NCI-H460 (cell line): ENCODE measurements around the gene MAGIX. TPM values are rescaled to one million over a fixed set of nuclear protein-coding genes. Genes with fewer than 3 reads are reported as not detected.

ENCODE experiments used
- DNase-seq: peaks from one replicate; pipeline ENCODE4 v3.0.0-alpha.2; 2016; ENCODE audit warnings: low read depth; ENCODE audit errors: extremely low read depth
- small RNA-seq, 2 experiments: library from RNA; depleted of rRNA; stranded (forward); fragments of <200 nt; gene quantifications; one replicate each; pipeline ENCODE3, GENCODE V24; 2014
- total RNA-seq: library from RNA; depleted of rRNA; stranded (reverse); fragments of >200 nt; shearing (Covaris generic); gene quantifications from 2 replicates; pipeline ENCODE4 v1.2.3, GENCODE V29; 2014; rRNA removed

MAGIX gene
- total RNA-seq, 1 experiment from 2014 or later, result 0.89 TPM

- no peak for DNase-seq
Observed at GRCh38 chrX:49203536-49203935, 41.0 kb downstream of the MAGIX start.

GRCh38 chrX:49204017-49204416, 41.5 kb downstream of the MAGIX start:
- no peak for DNase-seq

- no peak for DNase-seq
Observed at GRCh38 chrX:49204709-49205108, 42.2 kb downstream of the MAGIX start.

GRCh38 chrX:49205443-49205842, 42.9 kb downstream of the MAGIX start:
- no peak for DNase-seq

- DNase-seq, result no peak
Observed at GRCh38 chrX:49206543-49206942, 44.0 kb downstream of the MAGIX start.

GRCh38 chrX:49208399-49208798, 45.8 kb downstream of the MAGIX start:
- no peak for DNase-seq

GRCh38 chrX:49209434-49210251, 47.1 kb downstream of the MAGIX start:
- no peak for DNase-seq

- DNase-seq, result no peak
Observed at GRCh38 chrX:49210406-49210805, 47.8 kb downstream of the MAGIX start.

- no peak for DNase-seq
Observed at GRCh38 chrX:49211074-49211473, 48.5 kb downstream of the MAGIX start.

- no peak for DNase-seq
Observed at GRCh38 chrX:49212209-49212608, 49.7 kb downstream of the MAGIX start.

- DNase-seq, result no peak
Observed at GRCh38 chrX:49212861-49213260, 50.3 kb downstream of the MAGIX start.

- DNase-seq, result no peak
Observed at GRCh38 chrX:49214416-49214815, 51.9 kb downstream of the MAGIX start.

GRCh38 chrX:49214996-49215526, 52.5 kb downstream of the MAGIX start:
- no peak for DNase-seq

Small RNA genes lying within 50 kb of the gene (small RNA-seq; reads per million reads assigned to genes)
- 0 to 0.29 reads per million in 2 experiments for gene RN7SL262P

Other genes starting within 250 kb of the MAGIX start
- 19.3 and 21.4 TPM in 2 replicates for gene PIM2, start 243.7 kb upstream of the MAGIX start, total RNA-seq
- 25.5 and 28.6 TPM in 2 replicates for gene OTUD5, start 205.2 kb upstream of the MAGIX start, total RNA-seq
- 0.58 and 0.72 TPM in 2 replicates for gene KCND1, start 190.9 kb upstream of the MAGIX start, total RNA-seq
- gene GRIPAP1, start 160.5 kb upstream of the MAGIX start, total RNA-seq, result 31.6 and 33.1 TPM in 2 replicates
- gene TFE3, start 119.4 kb upstream of the MAGIX start, total RNA-seq, result 56.8 and 59.4 TPM in 2 replicates
- 0.22 and 0.52 TPM in 2 replicates for gene CCDC120, start 103.8 kb upstream of the MAGIX start, total RNA-seq
- 8.1 and 11.1 TPM in 2 replicates for gene PRAF2, start 88.8 kb upstream of the MAGIX start, total RNA-seq
- gene WDR45, start 82.9 kb upstream of the MAGIX start, total RNA-seq, result 85.0 and 104 TPM in 2 replicates
- 30.6 and 31.7 TPM in 2 replicates for gene GPKOW, start 39.0 kb upstream of the MAGIX start, total RNA-seq
- 238 and 249 TPM in 2 replicates for gene PLP2, start 9.1 kb downstream of the MAGIX start, total RNA-seq
- 11.0 and 13.3 TPM in 2 replicates for gene PRICKLE3, start 23.6 kb downstream of the MAGIX start, total RNA-seq
- gene SYP, start 37.4 kb downstream of the MAGIX start, total RNA-seq, result 0.89 and 0.92 TPM in 2 replicates
- 0.05 TPM in 1 of 2 replicates, not detected in the other for gene CACNA1F, start 70.6 kb downstream of the MAGIX start, total RNA-seq
- 19.5 and 23.2 TPM in 2 replicates for gene CCDC22, start 72.7 kb downstream of the MAGIX start, total RNA-seq
- 0.09 and 0.10 TPM in 2 replicates for gene FOXP3, start 102.0 kb downstream of the MAGIX start, total RNA-seq
- 7.3 and 7.9 TPM in 2 replicates for gene PPP1R3F, start 107.0 kb downstream of the MAGIX start, total RNA-seq
- not detected in 2 replicates for gene GAGE10, start 140.9 kb downstream of the MAGIX start, total RNA-seq
- not detected in 2 replicates for gene GAGE12J, start 159.3 kb downstream of the MAGIX start, total RNA-seq
- gene GAGE13, start 168.8 kb downstream of the MAGIX start, total RNA-seq, result not detected in 2 replicates